Measurements from ENCODE around the gene IL13. TPM values are rescaled to one million over a fixed set of nuclear protein-coding genes. Genes with fewer than 3 reads are reported as not detected.

IL13 gene
- total and polyA plus RNA-seq, 10 of the 15 experiments (the other 5 are each of a cell fraction or from before 2014, with no cell fraction given) = 0.06 to 0.40 (median 0.11) TPM; not detected in 6

DNA sequence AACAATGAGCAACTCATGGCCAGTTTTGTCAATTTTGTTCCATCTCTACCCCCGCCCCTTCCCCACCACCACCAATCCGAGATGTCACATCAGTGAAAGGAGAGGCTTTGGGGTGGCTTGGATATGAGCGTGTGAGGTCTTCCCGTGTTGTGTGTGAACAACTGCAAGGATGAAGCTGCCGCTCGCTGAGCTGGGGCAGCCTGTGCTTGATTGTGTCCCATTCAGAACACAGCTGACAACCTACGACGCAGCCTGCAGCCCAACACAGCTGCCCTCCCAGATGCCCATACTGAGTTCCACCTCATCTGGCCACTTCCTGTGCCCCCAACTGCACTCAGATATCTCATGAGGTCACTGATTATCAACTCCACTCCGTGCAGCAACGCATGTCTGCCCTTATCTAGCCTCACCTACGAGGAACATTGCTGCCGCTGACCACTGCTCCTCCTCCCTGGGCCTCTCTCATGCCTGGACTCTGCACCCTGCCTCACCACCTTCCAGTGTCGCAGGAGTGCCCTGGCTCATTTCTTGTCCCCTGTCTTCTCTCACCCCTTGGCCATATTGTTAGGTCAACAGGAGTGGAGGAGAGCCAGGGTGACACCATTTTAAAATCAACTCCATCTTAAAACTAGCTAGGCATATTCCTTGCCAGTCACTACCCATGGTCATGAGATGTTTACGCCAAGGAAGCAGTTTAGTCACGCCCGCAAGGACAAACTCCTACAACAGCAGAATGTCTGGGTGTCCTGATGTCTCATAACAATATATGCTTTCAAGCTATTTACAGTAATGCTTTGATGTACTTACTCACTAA, 8.5 kb downstream of the IL13 start (continued):
- TF ChIP-seq, protein P1, sequence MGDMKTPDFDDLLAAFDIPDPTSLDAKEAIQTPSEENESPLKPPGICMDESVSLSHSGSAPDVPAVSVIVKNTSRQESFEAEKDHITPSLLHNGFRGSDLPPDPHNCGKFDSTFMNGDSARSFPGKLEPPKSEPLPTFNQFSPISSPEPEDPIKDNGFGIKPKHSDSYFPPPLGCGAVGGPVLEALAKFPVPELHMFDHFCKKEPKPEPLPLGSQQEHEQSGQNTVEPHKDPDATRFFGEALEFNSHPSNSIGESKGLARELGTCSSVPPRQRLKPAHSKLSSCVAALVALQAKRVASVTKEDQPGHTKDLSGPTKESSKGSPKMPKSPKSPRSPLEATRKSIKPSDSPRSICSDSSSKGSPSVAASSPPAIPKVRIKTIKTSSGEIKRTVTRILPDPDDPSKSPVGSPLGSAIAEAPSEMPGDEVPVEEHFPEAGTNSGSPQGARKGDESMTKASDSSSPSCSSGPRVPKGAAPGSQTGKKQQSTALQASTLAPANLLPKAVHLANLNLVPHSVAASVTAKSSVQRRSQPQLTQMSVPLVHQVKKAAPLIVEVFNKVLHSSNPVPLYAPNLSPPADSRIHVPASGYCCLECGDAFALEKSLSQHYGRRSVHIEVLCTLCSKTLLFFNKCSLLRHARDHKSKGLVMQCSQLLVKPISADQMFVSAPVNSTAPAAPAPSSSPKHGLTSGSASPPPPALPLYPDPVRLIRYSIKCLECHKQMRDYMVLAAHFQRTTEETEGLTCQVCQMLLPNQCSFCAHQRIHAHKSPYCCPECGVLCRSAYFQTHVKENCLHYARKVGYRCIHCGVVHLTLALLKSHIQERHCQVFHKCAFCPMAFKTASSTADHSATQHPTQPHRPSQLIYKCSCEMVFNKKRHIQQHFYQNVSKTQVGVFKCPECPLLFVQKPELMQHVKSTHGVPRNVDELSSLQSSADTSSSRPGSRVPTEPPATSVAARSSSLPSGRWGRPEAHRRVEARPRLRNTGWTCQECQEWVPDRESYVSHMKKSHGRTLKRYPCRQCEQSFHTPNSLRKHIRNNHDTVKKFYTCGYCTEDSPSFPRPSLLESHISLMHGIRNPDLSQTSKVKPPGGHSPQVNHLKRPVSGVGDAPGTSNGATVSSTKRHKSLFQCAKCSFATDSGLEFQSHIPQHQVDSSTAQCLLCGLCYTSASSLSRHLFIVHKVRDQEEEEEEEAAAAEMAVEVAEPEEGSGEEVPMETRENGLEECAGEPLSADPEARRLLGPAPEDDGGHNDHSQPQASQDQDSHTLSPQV (IDR thresholded peaks at IDR 0.05) = peak; percentile 94
- TF ChIP-seq PAX8 (IDR thresholded peaks at IDR 0.05) = no peak

DNA sequence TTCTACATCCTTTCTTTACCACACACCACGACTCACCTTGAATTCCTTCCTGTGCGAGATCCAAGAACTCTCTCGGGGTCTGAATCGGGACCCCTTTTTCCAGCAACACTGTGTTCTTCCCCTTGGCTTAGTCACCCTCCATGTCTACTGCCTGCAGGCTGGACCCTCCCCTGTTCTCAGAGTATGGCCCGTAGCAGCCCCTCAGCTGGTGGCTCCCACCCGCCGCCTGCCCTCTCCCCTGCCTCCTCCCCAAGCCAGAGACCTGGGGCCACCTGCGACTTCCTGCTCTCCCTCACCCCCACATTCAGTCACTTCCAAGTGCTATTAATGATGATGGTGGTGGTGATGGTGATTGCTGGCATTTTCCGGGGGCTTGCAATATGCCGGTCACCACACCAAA, 9.3 kb downstream of the IL13 start:
- no peak overlapping the region for H3K4me3 ChIP-seq
- H4K20me1 ChIP-seq (ENCODE audit: control insufficient read depth, insufficient read depth) = no peaks in the 10 kb centered on the region
- H3K79me2 ChIP-seq (ENCODE audit: control insufficient read depth, insufficient read depth, low read length) = no peaks in the 10 kb centered on the region
- intact Hi-C loops (cut with micrococcal nuclease; ENCODE audit: unreplicated experiment) (no loop called here), in situ Hi-C loops (cut with MboI) (no loop called here)
- no peak overlapping the region for H2AFZ ChIP-seq (ENCODE audit: control insufficient read depth, low read depth, low read length)
- FAIRE-seq (no peak), DNase-seq (ENCODE audit: low read depth, low spot score) (no peak), ATAC-seq (no peak)
- no peak overlapping the region for H3K9ac ChIP-seq (ENCODE audit: control insufficient read depth, insufficient read depth, low read length)
- no peak overlapping the region for H3K27ac ChIP-seq (ENCODE audit: control insufficient read depth, insufficient read depth)
- SMC1A ChIA-PET (ENCODE audit: uncharacterized antibody, unreplicated experiment) = interaction anchor here (0.9 to 12.1 kb wide), 5 partner anchors 8 to 153 kb away, joined by 3 to 156 read pairs (median 3); partner anchors contain the start of gene IL4
- peaks cover 30% of the 10 kb centered on the region for H3K4me1 ChIP-seq (ENCODE audit: control insufficient read depth, insufficient read depth, low read length)
- H3K27me3 ChIP-seq (replicated peaks in 1 of 2; ENCODE audit: control insufficient read depth in 2 of 2, insufficient read depth in 2 of 2, low read length in 1 of 2) = no peaks in the 10 kb centered on the region
- 82% methylated on average over 9 of the region's 10 CpGs for WGBS (ENCODE audit: insufficient coverage, insufficient replicate concordance, low lambda C conversion rate, missing lambda C conversion rate)
- TF ChIP-seq RELA (IDR thresholded peaks at IDR 0.05; ENCODE audit: borderline replicate concordance, partially characterized antibody) (no peak), ZNF217 (IDR thresholded peaks at IDR 0.05) (no peak), PAX8 (IDR thresholded peaks at IDR 0.05) (no peak), HDAC6 (IDR thresholded peaks at IDR 0.05; ENCODE audit: unreplicated experiment) (no peak), FOXK2 (IDR thresholded peaks at IDR 0.05) (no peak), CBX5 (IDR thresholded peaks at IDR 0.05; ENCODE audit: low read depth) (no peak), POLR2A (IDR thresholded peaks at IDR 0.05; ENCODE audit: low read depth, low read length) (no peak)
- TF ChIP-seq, protein P2, sequence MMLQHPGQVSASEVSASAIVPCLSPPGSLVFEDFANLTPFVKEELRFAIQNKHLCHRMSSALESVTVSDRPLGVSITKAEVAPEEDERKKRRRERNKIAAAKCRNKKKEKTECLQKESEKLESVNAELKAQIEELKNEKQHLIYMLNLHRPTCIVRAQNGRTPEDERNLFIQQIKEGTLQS (IDR thresholded peaks at IDR 0.05; ENCODE audit: borderline replicate concordance, extremely low read depth, low read depth, low read length) = no peak
- H3K36me3 ChIP-seq (ENCODE audit: control insufficient read depth in 2 of 2, insufficient read depth in 2 of 2, low read length in 1 of 2) = no peaks in the 10 kb centered on the region
- POLR2A ChIA-PET = interaction anchor here (10.8 kb wide), 1 partner anchor 7 kb away, joined by 118 read pairs; the partner anchor contains the start of gene IL4
- H3K9me3 ChIP-seq (replicated peaks; ENCODE audit: control insufficient read depth, insufficient read depth, low read length) = no peaks in the 10 kb centered on the region
- RAD21 ChIA-PET (ENCODE audit: unreplicated experiment) = interaction anchor here (0.8 to 1.4 kb wide), 3 partner anchors 8 to 70 kb away, joined by 3 to 5 read pairs (median 3); partner anchors contain the start of gene KIF3A
- no peak overlapping the region for H3K4me2 ChIP-seq (ENCODE audit: control insufficient read depth, insufficient read depth)
- no TSS peak for BruUV-seq (replicated peaks)
- CTCF ChIA-PET = no interaction called here

All from GM12878 (cell line).